ENCODE measurements around the gene CCDC15. TPM values are rescaled to one million over a fixed set of nuclear protein-coding genes. Genes with fewer than 3 reads are reported as not detected.

Gene CCDC15
- total RNA-seq, 1 donor from 2014 or later = 0.24 TPM

DNA sequence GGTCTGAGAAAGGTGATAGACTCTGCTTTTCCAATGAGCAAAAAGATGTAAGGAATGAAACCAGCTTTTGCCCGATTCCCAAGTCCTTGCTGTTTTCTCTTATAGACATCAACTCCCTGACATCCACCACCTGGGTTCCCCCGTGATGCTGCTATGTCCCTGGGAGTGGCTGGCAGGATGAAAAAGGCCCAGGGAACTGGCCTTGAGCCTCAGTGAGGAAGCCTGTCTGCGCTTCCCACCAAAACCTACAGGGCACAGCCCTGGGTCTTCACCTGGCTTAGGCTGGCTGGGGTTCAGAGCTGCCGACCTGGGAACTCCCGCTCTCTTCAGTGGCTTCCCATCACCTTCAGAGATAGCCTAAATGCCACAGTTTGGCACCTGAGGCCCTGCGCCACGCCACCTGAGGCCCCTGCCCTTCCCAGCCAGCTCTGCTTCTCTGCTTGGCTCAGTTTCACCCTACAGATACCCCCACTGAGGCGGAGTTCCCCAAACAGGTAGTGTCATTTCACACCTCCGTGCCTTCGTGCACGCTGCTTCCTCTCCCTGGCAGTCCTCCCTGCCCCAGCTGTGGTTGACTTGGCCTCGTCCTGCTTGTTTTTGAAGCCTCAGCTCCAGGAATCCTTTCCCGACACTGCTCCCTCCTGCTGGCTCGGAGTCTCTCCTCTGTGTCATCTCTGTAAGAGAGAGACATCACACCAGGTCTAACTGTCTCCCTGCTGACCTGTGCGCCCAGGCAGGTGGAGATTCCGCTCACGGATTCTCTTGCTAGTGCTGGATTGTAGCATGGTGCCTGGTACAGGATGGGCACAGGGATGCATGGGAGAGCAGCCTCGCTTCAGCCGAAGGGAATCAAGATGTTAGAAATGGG lies 119.8 kb downstream of the CCDC15 start:
- ATAC-seq (ENCODE audit: poor library complexity) (no peak), DNase-seq (no peak)
- intact Hi-C loops (cut with DNase I) = no loop called here

GRCh38 chr11:125074511-125075241 lies 120.7 kb downstream of the CCDC15 start:
- intact Hi-C loops (cut with DNase I) = no loop called here
- DNase-seq = no peak
- ATAC-seq (ENCODE audit: poor library complexity) = no peak

DNA sequence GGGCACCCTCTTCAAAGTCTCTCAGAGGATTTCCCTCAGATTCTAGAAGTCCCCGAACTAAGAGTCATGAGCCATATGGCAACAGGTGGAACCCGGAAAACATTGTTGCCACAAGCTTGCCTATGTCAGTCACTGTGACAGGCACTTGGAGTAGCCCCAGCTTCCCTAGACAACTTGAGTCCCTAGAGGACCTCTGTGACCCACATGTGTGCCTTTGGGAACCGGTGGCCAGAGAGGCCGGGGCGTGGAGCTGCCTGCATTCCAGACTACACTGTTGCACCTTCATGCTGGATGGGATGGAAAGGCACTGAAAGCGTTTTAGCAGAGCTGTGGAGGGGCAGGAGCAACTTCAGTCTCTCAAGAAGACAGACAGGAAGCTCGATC lies 121.2 kb downstream of the CCDC15 start:
- intact Hi-C loops (cut with DNase I) = no loop called here
- DNase-seq (no peak), ATAC-seq (ENCODE audit: poor library complexity) (no peak)

GRCh38 chr11:125075900-125076317 lies 121.9 kb downstream of the CCDC15 start:
- no peak for ATAC-seq (ENCODE audit: poor library complexity)
- intact Hi-C loops (cut with DNase I) = no loop called here
- no peak for DNase-seq

GRCh38 chr11:125076378-125076945 lies 122.5 kb downstream of the CCDC15 start:
- DNase-seq (no peak), ATAC-seq (ENCODE audit: poor library complexity) (no peak)
- intact Hi-C loops (cut with DNase I) = no loop called here

DNA sequence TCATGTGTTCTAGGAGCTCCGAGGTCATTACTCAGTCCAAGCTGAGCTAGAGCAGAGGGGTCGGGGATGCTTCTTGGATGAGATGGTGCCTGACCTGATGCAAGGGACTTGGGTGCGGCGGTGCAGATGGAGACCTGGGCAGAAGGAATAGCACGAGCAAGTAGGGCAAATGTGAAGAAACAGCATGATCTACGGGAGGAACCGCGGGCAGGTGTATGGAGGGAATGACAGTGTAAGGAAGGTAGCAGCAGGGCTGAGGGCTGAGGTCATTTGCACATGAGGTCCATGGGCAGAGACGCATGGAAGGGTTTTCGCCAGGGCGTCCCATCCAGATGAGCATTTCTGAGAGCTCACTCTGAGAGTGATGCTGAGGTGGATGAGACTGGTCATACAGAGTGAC lies 124.0 kb downstream of the CCDC15 start:
- ATAC-seq (ENCODE audit: poor library complexity) (no peak), DNase-seq (no peak)
- intact Hi-C loops (cut with DNase I) = no loop called here

DNA sequence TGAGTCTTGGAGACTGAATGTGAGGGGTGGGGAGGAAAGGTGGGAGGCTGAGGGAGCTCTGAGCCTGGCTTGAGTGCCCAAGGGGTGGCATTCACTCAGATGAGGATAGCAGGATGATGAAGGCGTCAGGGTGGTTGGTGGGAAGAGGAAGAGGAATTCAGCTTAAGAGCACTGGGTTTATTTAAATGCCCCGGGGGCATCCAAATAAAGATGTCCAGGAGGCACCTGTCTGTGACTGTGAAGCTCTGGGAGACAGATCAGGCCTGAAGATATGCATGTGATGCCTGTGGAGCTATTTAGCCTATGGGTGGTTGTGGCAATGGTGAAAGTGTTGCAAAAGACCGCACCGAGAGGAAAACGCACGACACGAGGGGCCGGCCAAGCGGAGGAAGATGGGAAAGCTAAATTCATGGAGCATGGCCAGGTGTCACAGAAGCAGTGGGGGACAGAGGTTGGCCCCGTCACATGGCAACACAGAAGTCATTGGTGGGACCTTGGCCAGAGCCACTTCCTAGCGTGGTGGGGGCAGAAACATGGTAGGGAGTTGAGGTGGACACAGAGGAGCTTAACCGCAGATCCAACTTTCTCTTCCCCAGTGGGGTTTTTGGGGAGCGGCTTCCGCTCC lies 124.6 kb downstream of the CCDC15 start:
- ATAC-seq (ENCODE audit: poor library complexity) (no peak), DNase-seq (no peak)
- intact Hi-C loops (cut with DNase I) = no loop called here

- DNase-seq = no peak
- intact Hi-C loops (cut with DNase I) = no loop called here
- ATAC-seq (ENCODE audit: poor library complexity) = no peak
Measured at GRCh38 chr11:125079151-125079877, 125.3 kb downstream of the CCDC15 start.

DNA sequence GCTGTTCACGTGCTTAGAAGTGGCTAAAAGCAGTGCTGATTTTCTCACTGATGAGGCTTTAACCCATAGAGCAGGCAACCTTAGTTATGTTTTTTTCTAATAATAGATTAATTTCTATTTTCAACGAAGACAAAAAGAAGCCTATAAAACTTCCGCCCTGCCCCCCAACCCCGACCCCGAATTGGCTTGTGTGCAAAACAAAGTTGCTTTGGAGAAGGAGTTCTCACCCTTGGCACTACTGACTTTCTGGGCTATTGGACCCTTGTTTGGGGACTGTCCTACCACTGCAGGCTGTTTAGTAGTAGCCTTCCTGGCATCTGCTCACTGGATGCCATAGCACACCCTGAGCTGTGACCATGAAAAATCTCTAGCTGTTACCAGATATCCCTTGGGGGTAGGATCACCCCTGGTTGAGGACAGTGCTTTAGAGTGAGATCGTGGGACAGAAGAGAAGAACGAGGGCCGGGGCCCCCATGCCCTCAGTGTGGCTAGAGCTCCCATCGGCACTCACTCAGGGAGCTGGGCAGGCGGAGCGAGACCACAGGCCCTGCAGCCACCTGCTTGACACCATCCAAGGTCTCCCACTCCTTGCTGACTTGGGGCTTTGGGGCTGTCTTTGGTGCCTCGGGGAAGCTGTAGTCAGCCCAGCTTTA lies 126.0 kb downstream of the CCDC15 start:
- intact Hi-C loops (cut with DNase I) = no loop called here
- no peak for ATAC-seq (ENCODE audit: poor library complexity)
- no peak for DNase-seq

DNA sequence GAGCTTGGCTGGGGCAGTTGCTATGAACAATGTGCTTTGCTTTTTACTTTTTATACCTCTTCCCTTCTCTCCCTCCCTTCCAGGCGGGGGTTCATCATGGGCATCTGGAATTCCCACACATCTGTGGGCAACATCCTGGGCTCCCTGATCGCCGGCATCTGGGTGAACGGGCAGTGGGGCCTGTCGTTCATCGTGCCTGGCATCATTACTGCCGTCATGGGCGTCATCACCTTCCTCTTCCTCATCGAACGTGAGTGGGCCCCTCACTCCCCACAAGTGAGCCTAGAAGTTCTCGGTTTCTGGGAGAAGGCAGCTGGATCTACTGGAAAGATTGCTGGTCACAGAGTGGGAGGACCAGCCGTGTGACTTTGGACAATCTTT lies 126.5 kb downstream of the CCDC15 start:
- intact Hi-C loops (cut with DNase I) = no loop called here
- ATAC-seq (ENCODE audit: poor library complexity) (no peak), DNase-seq (no peak)

- DNase-seq (no peak), ATAC-seq (ENCODE audit: poor library complexity) (no peak)
- intact Hi-C loops (cut with DNase I) = no loop called here
Measured at GRCh38 chr11:125081098-125081798, 127.2 kb downstream of the CCDC15 start.

- ATAC-seq (ENCODE audit: poor library complexity) = no peak
- intact Hi-C loops (cut with DNase I) = no loop called here
- no peak for DNase-seq
Measured at GRCh38 chr11:125082040-125082439, 128.0 kb downstream of the CCDC15 start.

GRCh38 chr11:125082611-125083311 lies 128.8 kb downstream of the CCDC15 start:
- ATAC-seq (ENCODE audit: poor library complexity) (no peak), DNase-seq (no peak)
- intact Hi-C loops (cut with DNase I) = no loop called here

DNA sequence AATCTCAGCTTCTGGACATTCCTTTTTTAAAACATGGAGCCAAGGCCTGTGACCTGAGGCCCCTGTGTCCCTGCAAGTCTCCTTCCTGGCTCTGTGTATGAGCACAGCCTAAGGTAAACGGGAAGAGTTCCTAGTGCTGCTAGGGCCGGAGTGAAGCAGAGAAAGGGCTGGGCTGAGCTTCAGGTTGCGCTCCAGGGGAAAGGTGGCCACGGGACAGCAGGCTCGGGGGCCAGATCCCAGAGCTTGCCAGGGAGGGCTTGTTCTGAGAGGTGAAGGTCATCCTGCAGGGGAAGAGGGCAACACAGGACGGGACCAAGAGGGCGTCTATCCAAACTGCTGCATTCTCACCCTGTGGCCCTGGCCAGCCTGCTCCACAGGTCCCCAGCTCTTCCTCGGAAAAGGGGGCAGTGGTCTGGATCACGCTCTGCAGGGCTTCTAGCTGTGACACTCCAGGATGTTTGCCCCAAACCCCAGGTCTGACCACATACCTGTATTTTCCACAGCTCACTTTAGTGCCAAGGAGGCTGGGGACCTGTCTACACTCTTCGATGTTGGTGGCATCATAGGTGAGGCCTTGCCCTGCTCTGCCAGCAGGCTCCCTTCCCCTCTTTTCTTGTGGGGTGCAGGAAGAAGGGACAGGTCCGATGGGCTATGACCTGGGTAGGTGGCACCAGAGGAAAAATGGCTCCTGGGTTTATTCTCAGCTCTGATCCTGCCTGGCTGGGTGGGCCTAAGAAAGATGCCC lies 129.5 kb downstream of the CCDC15 start:
- intact Hi-C loops (cut with DNase I) = no loop called here
- no peak for DNase-seq
- no peak for ATAC-seq (ENCODE audit: poor library complexity)

DNA sequence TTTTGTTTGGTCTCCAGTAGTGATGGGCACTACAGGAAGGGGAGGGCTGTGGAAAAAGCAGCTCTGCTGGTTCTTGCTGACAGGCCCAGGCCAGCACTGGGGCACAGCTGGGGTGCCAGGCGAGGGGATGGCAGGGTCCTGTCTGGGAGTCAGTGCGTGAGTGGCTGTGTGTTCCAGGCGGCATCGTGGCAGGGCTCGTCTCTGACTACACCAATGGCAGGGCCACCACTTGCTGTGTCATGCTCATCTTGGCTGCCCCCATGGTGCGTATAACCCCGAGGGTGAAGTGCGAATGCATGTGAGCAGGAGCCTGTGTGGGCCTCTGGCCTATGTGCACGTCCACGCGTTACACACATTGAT lies 130.0 kb downstream of the CCDC15 start:
- no peak for DNase-seq
- ATAC-seq (ENCODE audit: poor library complexity) = no peak
- intact Hi-C loops (cut with DNase I) = no loop called here

- intact Hi-C loops (cut with DNase I) = no loop called here
- DNase-seq (no peak), ATAC-seq (ENCODE audit: poor library complexity) (no peak)
Measured at GRCh38 chr11:125084761-125085231, 130.8 kb downstream of the CCDC15 start.

Measured in Right ventricle myocardium superior (tissue), 1 donor.